ENCODE results near the gene DZIP3.
"Not testable (repeated sequence)": the region's sequence is repeated elsewhere in the genome, so short reads cannot be mapped to it uniquely, and the experiment has no call there.

DZIP3 gene

GRCh38 chr3:108692286-108692685 lies 102.8 kb downstream of the DZIP3 start:
- DNase-seq (ENCODE audit: low read depth), result not testable (repeated sequence)

GRCh38 chr3:108698461-108698860 lies 108.9 kb downstream of the DZIP3 start:
- no peak for DNase-seq (ENCODE audit: low read depth)

- DNase-seq (ENCODE audit: low read depth), result no peak
Measured at GRCh38 chr3:108705045-108705444, 115.5 kb downstream of the DZIP3 start.

- no peak for DNase-seq (ENCODE audit: low read depth)
Measured at GRCh38 chr3:108713009-108713516, 123.5 kb downstream of the DZIP3 start.

- DNase-seq (ENCODE audit: low read depth), result no peak
Measured at GRCh38 chr3:108713816-108714215, 124.3 kb downstream of the DZIP3 start.

- DNase-seq (ENCODE audit: low read depth), result no peak
Measured at GRCh38 chr3:108718454-108718853, 128.9 kb downstream of the DZIP3 start.

GRCh38 chr3:108719178-108719806 lies 129.8 kb downstream of the DZIP3 start:
- no peak for DNase-seq (ENCODE audit: low read depth)

GRCh38 chr3:108722724-108723123 lies 133.2 kb downstream of the DZIP3 start:
- no peak for DNase-seq (ENCODE audit: low read depth)

GRCh38 chr3:108724101-108724500 lies 134.6 kb downstream of the DZIP3 start:
- DNase-seq (ENCODE audit: low read depth), result no peak

- DNase-seq (ENCODE audit: low read depth), result no peak
Measured at GRCh38 chr3:108728105-108728504, 138.6 kb downstream of the DZIP3 start.

- DNase-seq (ENCODE audit: low read depth), result no peak
Measured at GRCh38 chr3:108728934-108729333, 139.4 kb downstream of the DZIP3 start.

GRCh38 chr3:108736821-108737220 lies 147.3 kb downstream of the DZIP3 start:
- no peak for DNase-seq (ENCODE audit: low read depth)

- DNase-seq (ENCODE audit: low read depth), result no peak
Measured at GRCh38 chr3:108742929-108743328, 153.4 kb downstream of the DZIP3 start.

All from CMK (cell line).